PFSK-1 (cell line): ENCODE measurements around the gene DAB1.

Experiments
- FOXP2 ChIP-seq: optimal IDR thresholded peaks from 2 replicates; pipeline ENCODE3; 2011; ENCODE audit warnings: borderline replicate concordance, control low read depth, inconsistent platforms; ENCODE audit not compliant: insufficient read depth; ENCODE audit errors: extremely low read length, extremely low read depth
- POLR2AphosphoS5 ChIP-seq: IDR thresholded peaks from 2 replicates; pipeline ENCODE4 v1.6.1; 2012; ENCODE audit warnings: low read depth, mild to moderate bottlenecking, control low read depth, low read length, moderate library complexity
- SIN3A ChIP-seq: IDR thresholded peaks from 2 replicates; pipeline ENCODE4 v1.6.1; 2012; ENCODE audit warnings: mild to moderate bottlenecking, low read length, moderate library complexity, borderline replicate concordance; ENCODE audit not compliant: insufficient read depth
- TAF1 ChIP-seq: IDR thresholded peaks from 2 replicates; pipeline ENCODE4 v1.6.1; 2012; ENCODE audit warnings: low read length, control low read depth, borderline replicate concordance; ENCODE audit not compliant: insufficient read depth
- TF ChIP-seq, protein P1 (sequence below), 2 experiments: IDR thresholded peaks; 2 replicates each; pipeline versions ENCODE4 v1.6.1 to v1.8.0; 2011 to 2012; ENCODE audit warnings: low read depth in 2 of 2, low read length in 2 of 2, control low read depth in 1 of 2, inconsistent platforms in 1 of 2, mild to moderate bottlenecking in 1 of 2, moderate library complexity in 1 of 2; ENCODE audit not compliant: insufficient read depth in 1 of 2

GRCh38 chr1:56995414-56996100 lies 428.3 kb downstream of the DAB1 start:
- TF ChIP-seq POLR2AphosphoS5 (no peak), TAF1 (no peak), SIN3A (no peak), FOXP2 (no peak)
- TF ChIP-seq, protein P1, sequence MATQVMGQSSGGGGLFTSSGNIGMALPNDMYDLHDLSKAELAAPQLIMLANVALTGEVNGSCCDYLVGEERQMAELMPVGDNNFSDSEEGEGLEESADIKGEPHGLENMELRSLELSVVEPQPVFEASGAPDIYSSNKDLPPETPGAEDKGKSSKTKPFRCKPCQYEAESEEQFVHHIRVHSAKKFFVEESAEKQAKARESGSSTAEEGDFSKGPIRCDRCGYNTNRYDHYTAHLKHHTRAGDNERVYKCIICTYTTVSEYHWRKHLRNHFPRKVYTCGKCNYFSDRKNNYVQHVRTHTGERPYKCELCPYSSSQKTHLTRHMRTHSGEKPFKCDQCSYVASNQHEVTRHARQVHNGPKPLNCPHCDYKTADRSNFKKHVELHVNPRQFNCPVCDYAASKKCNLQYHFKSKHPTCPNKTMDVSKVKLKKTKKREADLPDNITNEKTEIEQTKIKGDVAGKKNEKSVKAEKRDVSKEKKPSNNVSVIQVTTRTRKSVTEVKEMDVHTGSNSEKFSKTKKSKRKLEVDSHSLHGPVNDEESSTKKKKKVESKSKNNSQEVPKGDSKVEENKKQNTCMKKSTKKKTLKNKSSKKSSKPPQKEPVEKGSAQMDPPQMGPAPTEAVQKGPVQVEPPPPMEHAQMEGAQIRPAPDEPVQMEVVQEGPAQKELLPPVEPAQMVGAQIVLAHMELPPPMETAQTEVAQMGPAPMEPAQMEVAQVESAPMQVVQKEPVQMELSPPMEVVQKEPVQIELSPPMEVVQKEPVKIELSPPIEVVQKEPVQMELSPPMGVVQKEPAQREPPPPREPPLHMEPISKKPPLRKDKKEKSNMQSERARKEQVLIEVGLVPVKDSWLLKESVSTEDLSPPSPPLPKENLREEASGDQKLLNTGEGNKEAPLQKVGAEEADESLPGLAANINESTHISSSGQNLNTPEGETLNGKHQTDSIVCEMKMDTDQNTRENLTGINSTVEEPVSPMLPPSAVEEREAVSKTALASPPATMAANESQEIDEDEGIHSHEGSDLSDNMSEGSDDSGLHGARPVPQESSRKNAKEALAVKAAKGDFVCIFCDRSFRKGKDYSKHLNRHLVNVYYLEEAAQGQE (IDR thresholded peaks at IDR 0.05; ENCODE audit: insufficient read depth in 1 of 2, low read depth in 2 of 2, low read length in 2 of 2), result no peak
